Activated naive CD8-positive, alpha-beta T cell treated with anti-CD3 and anti-CD28 coated beads, Interleukin-2, amount 50 U/mL, for 24 hours (primary cell): ENCODE measurements around the gene ATG10.
"Not testable (repeated sequence)": the region's sequence is repeated elsewhere in the genome, so short reads cannot be mapped to it uniquely, and the experiment has no call there.

Source experiments
- ATAC-seq: fragments of 150-1000 bp; cut with Tn5 transposase; one replicate; pipeline ENCODE4 v1.10.0; 2021
- DNase-seq: peaks from one replicate; pipeline ENCODE4 v3.0.0; 2021
- H3K27ac Mint-ChIP-seq: one replicate; pipeline ENCODE4 v1.8.0; 2021; ENCODE audit warnings: mild to moderate bottlenecking, mixed read lengths
- H3K27me3 Mint-ChIP-seq: one replicate; pipeline ENCODE4 v1.8.0; 2021; ENCODE audit warnings: mixed read lengths
- H3K36me3 Mint-ChIP-seq: one replicate; pipeline ENCODE4 v1.8.0; 2021; ENCODE audit warnings: low read depth, mixed read lengths
- H3K4me1 Mint-ChIP-seq: one replicate; pipeline ENCODE4 v1.8.0; 2021; ENCODE audit warnings: mixed read lengths
- H3K4me3 Mint-ChIP-seq: one replicate; pipeline ENCODE4 v1.8.0; 2021; ENCODE audit warnings: mild to moderate bottlenecking, moderate library complexity, mixed read lengths
- H3K9me3 Mint-ChIP-seq: one replicate; pipeline ENCODE4 v1.8.0; 2021; ENCODE audit warnings: mixed read lengths

ATG10 gene

GRCh38 chr5:82010696-82011095, 38.9 kb downstream of the ATG10 start:
- Mint-ChIP-seq H3K4me1 (no peaks in the 10 kb centered on the region), H3K27ac (no peak overlapping the region), H3K36me3 (peaks cover 17% of the 10 kb centered on the region), H3K9me3 (peaks cover 4% of the 10 kb centered on the region), H3K27me3 (no peaks in the 10 kb centered on the region), H3K4me3 (no peak overlapping the region)
- DNase-seq, result no peak
- no peak for ATAC-seq

- no peak for DNase-seq
- no peak for ATAC-seq
- Mint-ChIP-seq H3K4me1 (no peaks in the 10 kb centered on the region), H3K4me3 (no peak overlapping the region), H3K36me3 (peaks cover 24% of the 10 kb centered on the region), H3K9me3 (peaks cover 10% of the 10 kb centered on the region), H3K27ac (no peak overlapping the region), H3K27me3 (no peaks in the 10 kb centered on the region)
Measured at GRCh38 chr5:82011761-82012160, 39.9 kb downstream of the ATG10 start.

GRCh38 chr5:82014644-82015043, 42.8 kb downstream of the ATG10 start:
- not testable (repeated sequence) for DNase-seq, H3K27ac Mint-ChIP-seq, H3K4me3 Mint-ChIP-seq, H3K4me1 Mint-ChIP-seq, H3K27me3 Mint-ChIP-seq, ATAC-seq
- H3K9me3 Mint-ChIP-seq, result peaks cover 10% of the 10 kb centered on the region
- peaks cover 21% of the 10 kb centered on the region for H3K36me3 Mint-ChIP-seq

GRCh38 chr5:82018462-82018861, 46.6 kb downstream of the ATG10 start:
- DNase-seq (no peak), ATAC-seq (no peak)
- H3K36me3 Mint-ChIP-seq, result peaks cover 13% of the 10 kb centered on the region
- H3K27ac Mint-ChIP-seq, result no peak overlapping the region
- no peak overlapping the region for H3K4me3 Mint-ChIP-seq
- no peaks in the 10 kb centered on the region for H3K4me1 Mint-ChIP-seq
- no peaks in the 10 kb centered on the region for H3K27me3 Mint-ChIP-seq
- peaks cover 10% of the 10 kb centered on the region for H3K9me3 Mint-ChIP-seq

GRCh38 chr5:82019342-82020138, 47.7 kb downstream of the ATG10 start:
- Mint-ChIP-seq H3K27ac (no peak overlapping the region), H3K36me3 (peaks cover 13% of the 10 kb centered on the region), H3K27me3 (no peaks in the 10 kb centered on the region), H3K4me1 (no peaks in the 10 kb centered on the region), H3K9me3 (peaks cover 10% of the 10 kb centered on the region), H3K4me3 (no peak overlapping the region)
- no peak for DNase-seq
- ATAC-seq, result no peak

GRCh38 chr5:82022499-82022898, 50.7 kb downstream of the ATG10 start:
- no peaks in the 10 kb centered on the region for H3K9me3 Mint-ChIP-seq
- no peak overlapping the region for H3K4me3 Mint-ChIP-seq
- H3K27me3 Mint-ChIP-seq, result no peaks in the 10 kb centered on the region
- DNase-seq (no peak), ATAC-seq (no peak)
- no peak overlapping the region for H3K27ac Mint-ChIP-seq
- H3K4me1 Mint-ChIP-seq, result no peaks in the 10 kb centered on the region
- H3K36me3 Mint-ChIP-seq, result no peaks in the 10 kb centered on the region

GRCh38 chr5:82023644-82024043, 51.8 kb downstream of the ATG10 start:
- Mint-ChIP-seq H3K27me3 (no peaks in the 10 kb centered on the region), H3K9me3 (no peaks in the 10 kb centered on the region), H3K36me3 (no peaks in the 10 kb centered on the region), H3K4me3 (no peak overlapping the region), H3K27ac (no peak overlapping the region), H3K4me1 (no peaks in the 10 kb centered on the region)
- ATAC-seq, result no peak
- no peak for DNase-seq

- no peak overlapping the region for H3K27ac Mint-ChIP-seq
- DNase-seq (no peak), ATAC-seq (no peak)
- H3K9me3 Mint-ChIP-seq, result no peaks in the 10 kb centered on the region
- no peaks in the 10 kb centered on the region for H3K36me3 Mint-ChIP-seq
- no peaks in the 10 kb centered on the region for H3K27me3 Mint-ChIP-seq
- H3K4me1 Mint-ChIP-seq, result no peaks in the 10 kb centered on the region
- H3K4me3 Mint-ChIP-seq, result no peak overlapping the region
Measured at GRCh38 chr5:82031220-82032119, 59.6 kb downstream of the ATG10 start.

- DNase-seq, H3K27me3 Mint-ChIP-seq, ATAC-seq, H3K4me3 Mint-ChIP-seq, H3K4me1 Mint-ChIP-seq, H3K27ac Mint-ChIP-seq: not testable (repeated sequence)
- Mint-ChIP-seq H3K9me3 (peaks cover 37% of the 10 kb centered on the region), H3K36me3 (peaks cover 24% of the 10 kb centered on the region)
Measured at GRCh38 chr5:82042894-82043293, 71.1 kb downstream of the ATG10 start.

GRCh38 chr5:82044010-82044409, 72.2 kb downstream of the ATG10 start:
- H3K27ac Mint-ChIP-seq, result no peak overlapping the region
- no peaks in the 10 kb centered on the region for H3K4me1 Mint-ChIP-seq
- ATAC-seq (no peak), DNase-seq (no peak)
- H3K27me3 Mint-ChIP-seq, result no peaks in the 10 kb centered on the region
- peaks cover 24% of the 10 kb centered on the region for H3K36me3 Mint-ChIP-seq
- no peak overlapping the region for H3K4me3 Mint-ChIP-seq
- H3K9me3 Mint-ChIP-seq, result peaks cover 32% of the 10 kb centered on the region

GRCh38 chr5:82045554-82046275, 73.9 kb downstream of the ATG10 start:
- Mint-ChIP-seq H3K27me3 (no peaks in the 10 kb centered on the region), H3K4me3 (no peak overlapping the region), H3K4me1 (no peaks in the 10 kb centered on the region), H3K36me3 (peaks cover 24% of the 10 kb centered on the region), H3K9me3 (peaks cover 31% of the 10 kb centered on the region), H3K27ac (no peak overlapping the region)
- ATAC-seq (no peak), DNase-seq (no peak)

- H3K27ac Mint-ChIP-seq, result no peak overlapping the region
Measured at GRCh38 chr5:82046276-82046647, 74.4 kb downstream of the ATG10 start.

GRCh38 chr5:82050955-82051354, 79.1 kb downstream of the ATG10 start:
- Mint-ChIP-seq H3K4me1 (no peaks in the 10 kb centered on the region), H3K9me3 (peaks cover 9% of the 10 kb centered on the region), H3K27ac (no peak overlapping the region), H3K4me3 (no peak overlapping the region), H3K27me3 (no peaks in the 10 kb centered on the region), H3K36me3 (peaks cover 3% of the 10 kb centered on the region)
- no peak for DNase-seq
- ATAC-seq, result no peak

More at GRCh38 chr5:82046276-82046647, 74.4 kb downstream of the ATG10 start:
- H3K36me3 Mint-ChIP-seq, result peaks cover 24% of the 10 kb centered on the region
- no peaks in the 10 kb centered on the region for H3K4me1 Mint-ChIP-seq
- no peaks in the 10 kb centered on the region for H3K27me3 Mint-ChIP-seq
- DNase-seq (no peak), ATAC-seq (no peak)
- H3K4me3 Mint-ChIP-seq, result no peak overlapping the region
- H3K9me3 Mint-ChIP-seq, result peaks cover 27% of the 10 kb centered on the region

- H3K27ac Mint-ChIP-seq, result no peak overlapping the region
- H3K27me3 Mint-ChIP-seq, result no peaks in the 10 kb centered on the region
- no peaks in the 10 kb centered on the region for H3K36me3 Mint-ChIP-seq
- no peak for DNase-seq
- no peaks in the 10 kb centered on the region for H3K4me1 Mint-ChIP-seq
- H3K9me3 Mint-ChIP-seq, result no peaks in the 10 kb centered on the region
- no peak for ATAC-seq
- H3K4me3 Mint-ChIP-seq, result no peak overlapping the region
Measured at GRCh38 chr5:82054004-82054710, 82.3 kb downstream of the ATG10 start.
